ENCODE measurements around the gene EFEMP2.

The EFEMP2 gene

DNA sequence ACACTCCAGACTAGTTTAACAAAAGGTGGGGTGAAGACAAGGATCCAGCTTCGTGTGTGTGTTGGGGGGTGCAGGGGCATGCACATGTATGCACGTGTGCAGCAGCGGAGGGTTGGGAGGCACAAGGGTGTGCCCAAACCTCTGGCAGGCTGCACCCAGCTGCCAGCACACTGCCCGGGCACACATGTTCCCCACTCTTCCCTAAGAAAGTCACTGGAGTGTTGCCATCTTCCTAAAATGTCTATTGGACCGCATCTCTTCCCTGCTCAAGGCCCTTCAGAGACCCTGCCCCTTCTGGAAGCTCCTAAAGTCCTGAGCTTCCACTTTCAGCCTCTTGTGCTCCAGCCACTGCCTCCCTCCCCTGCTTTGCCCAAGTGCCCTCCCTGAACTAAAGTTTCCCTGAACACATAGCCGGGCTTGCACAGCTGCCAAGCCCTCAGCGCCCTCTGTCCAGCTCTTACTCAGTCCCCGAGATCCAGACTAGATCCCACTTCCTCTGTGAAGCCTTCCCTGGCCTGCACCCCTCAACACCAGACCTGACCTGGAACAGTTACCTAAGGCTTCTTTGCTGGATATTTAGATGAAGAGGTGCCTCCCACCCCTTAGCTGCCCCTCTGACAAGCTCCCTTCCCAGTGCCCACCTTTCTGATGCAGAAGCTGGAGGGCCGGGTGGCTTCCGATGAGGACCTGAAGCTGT lies 20.6 kb downstream of the EFEMP2 start:
- TF ChIP-seq, protein P1, sequence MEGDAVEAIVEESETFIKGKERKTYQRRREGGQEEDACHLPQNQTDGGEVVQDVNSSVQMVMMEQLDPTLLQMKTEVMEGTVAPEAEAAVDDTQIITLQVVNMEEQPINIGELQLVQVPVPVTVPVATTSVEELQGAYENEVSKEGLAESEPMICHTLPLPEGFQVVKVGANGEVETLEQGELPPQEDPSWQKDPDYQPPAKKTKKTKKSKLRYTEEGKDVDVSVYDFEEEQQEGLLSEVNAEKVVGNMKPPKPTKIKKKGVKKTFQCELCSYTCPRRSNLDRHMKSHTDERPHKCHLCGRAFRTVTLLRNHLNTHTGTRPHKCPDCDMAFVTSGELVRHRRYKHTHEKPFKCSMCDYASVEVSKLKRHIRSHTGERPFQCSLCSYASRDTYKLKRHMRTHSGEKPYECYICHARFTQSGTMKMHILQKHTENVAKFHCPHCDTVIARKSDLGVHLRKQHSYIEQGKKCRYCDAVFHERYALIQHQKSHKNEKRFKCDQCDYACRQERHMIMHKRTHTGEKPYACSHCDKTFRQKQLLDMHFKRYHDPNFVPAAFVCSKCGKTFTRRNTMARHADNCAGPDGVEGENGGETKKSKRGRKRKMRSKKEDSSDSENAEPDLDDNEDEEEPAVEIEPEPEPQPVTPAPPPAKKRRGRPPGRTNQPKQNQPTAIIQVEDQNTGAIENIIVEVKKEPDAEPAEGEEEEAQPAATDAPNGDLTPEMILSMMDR (conservative IDR thresholded peaks at IDR 0.05; ENCODE audit: low read length): no peak
- TF ChIP-seq EZH2phosphoT487 (IDR thresholded peaks at IDR 0.05; ENCODE audit: borderline replicate concordance): no peak
- H3K9ac ChIP-seq (ENCODE audit: low read depth, low read length, poor library complexity, severe bottlenecking): no peak overlapping the region
- H3F3A ChIP-seq (ENCODE audit: low read depth): no peaks in the 10 kb centered on the region
- no peak overlapping the region for H3K4me3 ChIP-seq (ENCODE audit: low read length, poor library complexity, severe bottlenecking)
- H3K36me3 ChIP-seq (ENCODE audit: insufficient read depth, low read length): peaks cover 60% of the 10 kb centered on the region; the same call in 1 of the 2 replicates
- H3K4me2 ChIP-seq (ENCODE audit: low read depth, low read length, poor library complexity, severe bottlenecking): no peak overlapping the region
- H3K4me1 ChIP-seq (ENCODE audit: insufficient read depth, low read length, poor library complexity, severe bottlenecking): peaks cover 23% of the 10 kb centered on the region
- H3K9me3 ChIP-seq (ENCODE audit: insufficient read depth, low read depth, low read length): peaks cover 5% of the 10 kb centered on the region; the same call in 1 of the 2 replicates
- no peak overlapping the region for H2AFZ ChIP-seq (ENCODE audit: low read length)
- peaks cover 59% of the 10 kb centered on the region for H4K20me1 ChIP-seq (ENCODE audit: insufficient read depth, low read length, poor library complexity, severe bottlenecking)
- H3K9me2 ChIP-seq (replicated peaks; ENCODE audit: low read depth, low read length): no peaks in the 10 kb centered on the region
- no peaks in the 10 kb centered on the region for H3K27me3 ChIP-seq (ENCODE audit: insufficient read depth, low read length, poor library complexity, severe bottlenecking)
- peaks cover 56% of the 10 kb centered on the region for H3K79me2 ChIP-seq (ENCODE audit: insufficient read depth, low read length)

DNA sequence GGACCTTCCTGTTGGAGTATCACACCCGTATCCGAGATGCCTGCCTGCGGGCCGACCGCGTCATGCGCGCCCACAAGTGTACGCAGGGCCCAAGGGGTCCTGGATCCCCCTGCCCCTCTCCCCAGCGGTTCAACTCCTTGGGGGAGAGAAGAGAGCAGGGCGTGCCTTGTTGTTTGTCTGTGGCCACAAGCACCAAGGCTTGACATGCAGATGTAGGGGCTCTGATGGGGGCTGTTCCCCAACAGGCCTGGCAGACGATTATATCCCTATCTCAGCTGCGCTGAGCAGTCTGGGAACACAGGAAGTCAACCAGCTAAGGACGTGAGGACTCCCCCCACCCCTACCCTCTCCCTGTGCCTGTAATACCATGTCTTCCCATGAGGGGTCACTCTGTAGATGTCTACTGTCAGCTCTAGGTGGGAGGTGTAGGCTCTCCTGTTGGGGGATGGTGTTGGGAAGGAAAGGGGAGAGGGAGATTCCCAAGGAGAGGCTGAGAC lies 21.5 kb downstream of the EFEMP2 start:
- no peak overlapping the region for H2AFZ ChIP-seq (ENCODE audit: low read length)
- peaks cover 52% of the 10 kb centered on the region for H4K20me1 ChIP-seq (ENCODE audit: insufficient read depth, low read length, poor library complexity, severe bottlenecking)
- H3K4me3 ChIP-seq (ENCODE audit: low read length, poor library complexity, severe bottlenecking): no peak overlapping the region
- no peaks in the 10 kb centered on the region for H3K9me2 ChIP-seq (replicated peaks; ENCODE audit: low read depth, low read length)
- no peak for TF ChIP-seq EZH2phosphoT487 (IDR thresholded peaks at IDR 0.05; ENCODE audit: borderline replicate concordance)
- TF ChIP-seq, protein P1 (conservative IDR thresholded peaks at IDR 0.05; ENCODE audit: low read length): peak; percentile 64
- peaks cover 5% of the 10 kb centered on the region; the same call in 1 of the 2 replicates for H3K9me3 ChIP-seq (ENCODE audit: insufficient read depth, low read depth, low read length)
- no peak overlapping the region for H3K4me2 ChIP-seq (ENCODE audit: low read depth, low read length, poor library complexity, severe bottlenecking)
- H3K4me1 ChIP-seq (ENCODE audit: insufficient read depth, low read length, poor library complexity, severe bottlenecking): peaks cover 16% of the 10 kb centered on the region
- H3K9ac ChIP-seq (ENCODE audit: low read depth, low read length, poor library complexity, severe bottlenecking): no peak overlapping the region
- no peaks in the 10 kb centered on the region for H3K27me3 ChIP-seq (ENCODE audit: insufficient read depth, low read length, poor library complexity, severe bottlenecking)
- no peaks in the 10 kb centered on the region for H3F3A ChIP-seq (ENCODE audit: low read depth)
- peaks cover 48% of the 10 kb centered on the region for H3K79me2 ChIP-seq (ENCODE audit: insufficient read depth, low read length)
- peaks cover 56% of the 10 kb centered on the region; the same call in 1 of the 2 replicates for H3K36me3 ChIP-seq (ENCODE audit: insufficient read depth, low read length)

DNA sequence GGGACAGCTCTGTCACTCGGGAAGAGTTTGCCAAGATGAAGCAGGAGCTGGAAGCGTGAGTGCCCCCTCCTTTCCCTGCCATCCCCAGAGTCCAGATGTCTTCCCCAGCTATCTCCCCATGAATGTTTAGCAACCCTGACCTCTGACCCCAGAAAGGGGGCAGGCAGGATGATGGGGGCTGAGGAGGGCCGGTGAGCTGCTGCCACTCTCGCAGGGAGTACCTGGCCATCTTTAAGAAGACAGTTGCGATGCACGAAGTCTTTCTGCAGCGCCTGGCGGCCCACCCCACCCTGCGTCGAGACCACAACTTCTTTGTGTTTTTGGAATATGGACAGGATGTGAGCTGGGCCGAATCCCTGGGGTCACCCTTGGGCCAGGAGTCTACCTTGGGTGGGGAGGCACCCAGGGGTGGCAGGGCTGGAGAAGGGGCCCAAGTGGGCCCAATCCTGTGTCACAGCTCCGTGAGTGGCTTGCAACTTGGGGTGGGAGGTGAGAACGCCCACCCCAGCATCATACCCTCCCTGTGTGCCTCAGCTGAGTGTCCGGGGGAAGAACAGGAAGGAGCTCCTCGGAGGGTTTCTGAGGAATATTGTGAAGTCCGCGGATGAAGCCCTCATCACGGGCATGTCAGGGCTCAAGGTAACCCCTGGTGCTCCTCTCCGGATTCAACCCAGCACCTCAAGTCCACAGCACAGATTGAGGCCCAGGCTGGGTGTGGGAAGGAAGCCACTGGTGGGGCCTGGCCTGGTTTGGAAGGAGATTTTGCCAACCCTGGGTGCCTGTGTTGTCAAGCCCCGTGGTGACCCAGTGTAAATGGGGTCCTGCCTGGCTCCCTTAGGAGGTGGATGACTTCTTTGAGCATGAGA lies 22.1 kb downstream of the EFEMP2 start:
- Histone ChIP-seq H3K9ac (ENCODE audit: low read depth, low read length, poor library complexity, severe bottlenecking) (no peak overlapping the region), H3K27me3 (ENCODE audit: insufficient read depth, low read length, poor library complexity, severe bottlenecking) (no peaks in the 10 kb centered on the region), H3K4me2 (ENCODE audit: low read depth, low read length, poor library complexity, severe bottlenecking) (no peak overlapping the region), H3K9me2 (replicated peaks; ENCODE audit: low read depth, low read length) (no peaks in the 10 kb centered on the region), H2AFZ (ENCODE audit: low read length) (no peak overlapping the region), H3K36me3 (ENCODE audit: insufficient read depth, low read length) (peaks cover 49% of the 10 kb centered on the region; the same call in 1 of the 2 replicates), H3F3A (ENCODE audit: low read depth) (no peaks in the 10 kb centered on the region), H3K79me2 (ENCODE audit: insufficient read depth, low read length) (peaks cover 41% of the 10 kb centered on the region), H3K4me1 (ENCODE audit: insufficient read depth, low read length, poor library complexity, severe bottlenecking) (peaks cover 10% of the 10 kb centered on the region), H3K4me3 (ENCODE audit: low read length, poor library complexity, severe bottlenecking) (no peak overlapping the region), H3K9me3 (ENCODE audit: insufficient read depth, low read depth, low read length) (peaks cover 5% of the 10 kb centered on the region; the same call in 1 of the 2 replicates), H4K20me1 (ENCODE audit: insufficient read depth, low read length, poor library complexity, severe bottlenecking) (peaks cover 45% of the 10 kb centered on the region)
- TF ChIP-seq, protein P1 (conservative IDR thresholded peaks at IDR 0.05; ENCODE audit: low read length): no peak
- no peak for TF ChIP-seq EZH2phosphoT487 (IDR thresholded peaks at IDR 0.05; ENCODE audit: borderline replicate concordance)
